ENCODE measurements around the gene TROAP.
A peak's percentile ranks its signal among the peaks of the same experiment; 100 is the strongest.

The TROAP gene

GRCh38 chr12:49323524-49324097 is 556 bp downstream of the TROAP start:
- no peak for TF ChIP-seq CTCF (IDR thresholded peaks at IDR 0.05; ENCODE audit: control insufficient read depth, insufficient read depth, low read depth, low read length, missing control alignments)
- H3K4me3 ChIP-seq (ENCODE audit: control insufficient read depth, low read depth, low read length), result peak overlapping the region; percentile 79
- DNase-seq (ENCODE audit: low read depth), result no peak

- DNase-seq (ENCODE audit: low read depth), result no peak
- no peak overlapping the region for H3K4me3 ChIP-seq (ENCODE audit: control insufficient read depth, low read depth, low read length)
- no peak for TF ChIP-seq CTCF (IDR thresholded peaks at IDR 0.05; ENCODE audit: control insufficient read depth, insufficient read depth, low read depth, low read length, missing control alignments)
Observed at GRCh38 chr12:49325606-49326005, 2.6 kb downstream of the TROAP start.

- DNase-seq (ENCODE audit: low read depth), result no peak
- H3K4me3 ChIP-seq (ENCODE audit: control insufficient read depth, low read depth, low read length), result no peak overlapping the region
- TF ChIP-seq CTCF (IDR thresholded peaks at IDR 0.05; ENCODE audit: control insufficient read depth, insufficient read depth, low read depth, low read length, missing control alignments), result no peak
Observed at GRCh38 chr12:49327368-49327767, 4.3 kb downstream of the TROAP start.

- DNase-seq (ENCODE audit: low read depth), result no peak
- no peak overlapping the region for H3K4me3 ChIP-seq (ENCODE audit: control insufficient read depth, low read depth, low read length)
- no peak for TF ChIP-seq CTCF (IDR thresholded peaks at IDR 0.05; ENCODE audit: control insufficient read depth, insufficient read depth, low read depth, low read length, missing control alignments)
Observed at GRCh38 chr12:49327887-49328286, 4.8 kb downstream of the TROAP start.

- DNase-seq (ENCODE audit: low read depth), result no peak
- no peak overlapping the region for H3K4me3 ChIP-seq (ENCODE audit: control insufficient read depth, low read depth, low read length)
- no peak for TF ChIP-seq CTCF (IDR thresholded peaks at IDR 0.05; ENCODE audit: control insufficient read depth, insufficient read depth, low read depth, low read length, missing control alignments)
Observed at GRCh38 chr12:49328816-49329215, 5.8 kb downstream of the TROAP start.

GRCh38 chr12:49330032-49330619 is 7.1 kb downstream of the TROAP start:
- H3K4me3 ChIP-seq (ENCODE audit: control insufficient read depth, low read depth, low read length), result no peak overlapping the region
- TF ChIP-seq CTCF (IDR thresholded peaks at IDR 0.05; ENCODE audit: control insufficient read depth, insufficient read depth, low read depth, low read length, missing control alignments), result no peak
- DNase-seq (ENCODE audit: low read depth), result no peak

Data from AG09309 (cell line).